H1 (cell line): ENCODE results near the gene NAT10. TPM values are rescaled to one million over a fixed set of nuclear protein-coding genes. Genes with fewer than 3 reads are reported as not detected.
A peak's percentile ranks its signal among the peaks of the same experiment; 100 is the strongest.

Source experiments
- CTCF ChIA-PET: fragments of 300-600 bp; sonication (Branson Sonifier 250); formaldehyde crosslinking; loops from one replicate; lab custom pipeline; 2021; ENCODE audit not compliant: partially characterized antibody; lab: Charles Lee
- POLR2A ChIA-PET: fragments of 300-600 bp; sonication (Branson Sonifier 250); formaldehyde crosslinking; loops from one replicate; lab custom pipeline; 2021; ENCODE audit warnings: inconsistent platforms; ENCODE audit not compliant: partially characterized antibody; lab: Charles Lee
- DNase-seq, 2 experiments: peaks; one replicate each; pipeline versions ENCODE4 v3.0.0 to v3.0.0-alpha.2; 2010 to 2022; ENCODE audit warnings: low spot score in 2 of 2, low read depth in 1 of 2, mixed read lengths in 1 of 2
- FAIRE-seq: peaks from 2 replicates; lab custom pipeline; 2011; peaks lifted over from hg19 to GRCh38; lab: Jason Lieb, UNC
- H2AFZ ChIP-seq: 2 replicates; pipeline ENCODE4 v1.8.1; 2012; ENCODE audit warnings: low read length, inconsistent platforms
- H2AK5ac ChIP-seq: 2 replicates; pipeline ENCODE4 v1.6.1; 2013; ENCODE audit warnings: low read depth, low read length
- H2BK120ac ChIP-seq: replicated peaks from 2 replicates; pipeline ENCODE3; 2013; ENCODE audit warnings: low read depth, low read length, inconsistent platforms
- H2BK12ac ChIP-seq: 2 replicates; pipeline ENCODE4 v1.6.1; 2013; ENCODE audit warnings: low read depth, low read length
- H2BK15ac ChIP-seq: 2 replicates; pipeline ENCODE4 v1.6.1; 2013; ENCODE audit warnings: low read length
- H2BK20ac ChIP-seq: 2 replicates; pipeline ENCODE4 v1.6.1; 2013; ENCODE audit warnings: low read length
- H2BK5ac ChIP-seq: 2 replicates; pipeline ENCODE4 v1.6.1; 2013; ENCODE audit warnings: low read depth, low read length
- H3K14ac ChIP-seq: 2 replicates; pipeline ENCODE4 v1.6.1; 2013; ENCODE audit warnings: inconsistent platforms; ENCODE audit not compliant: insufficient read length
- H3K18ac ChIP-seq: 2 replicates; pipeline ENCODE4 v1.6.1; 2013; ENCODE audit warnings: low read length; ENCODE audit errors: extremely low read depth
- H3K23ac ChIP-seq: 2 replicates; pipeline ENCODE4 v1.6.1; 2013; ENCODE audit warnings: inconsistent platforms; ENCODE audit not compliant: insufficient read length
- H3K23me2 ChIP-seq: 2 replicates; pipeline ENCODE4 v1.6.1; 2013; ENCODE audit warnings: low read depth, low read length
- H3K27ac ChIP-seq: 2 replicates; pipeline ENCODE4 v1.6.1; 2011; ENCODE audit warnings: low read depth, low read length, inconsistent platforms
- H3K27me3 ChIP-seq, 4 experiments: replicated peaks in 1 of 4; 1 replicate in 1 of 4; 2 replicates in 3 of 4; pipeline versions ENCODE4 v1.6.1 to v1.8.1; 2011 to 2013; ENCODE audit warnings: low read length in 3 of 4, mild to moderate bottlenecking in 3 of 4, inconsistent platforms in 2 of 4, mixed read lengths in 2 of 4, moderate library complexity in 1 of 4; ENCODE audit not compliant: control insufficient read depth in 3 of 4, insufficient read depth in 3 of 4; ENCODE audit errors: extremely low read depth in 1 of 4
- H3K36me3 ChIP-seq, 4 experiments: 2 replicates each; pipeline versions ENCODE4 v1.6.1 to v1.8.1; 2011 to 2013; ENCODE audit warnings: mild to moderate bottlenecking in 4 of 4, low read length in 3 of 4, moderate library complexity in 2 of 4, control low read depth in 1 of 4, inconsistent platforms in 1 of 4; ENCODE audit not compliant: insufficient read depth in 4 of 4, control insufficient read depth in 2 of 4
- H3K4ac ChIP-seq: replicated peaks from 2 replicates; pipeline ENCODE3; 2013; ENCODE audit warnings: low read length, low read depth, mixed read lengths, inconsistent platforms; ENCODE audit not compliant: insufficient read length
- H3K4me1 ChIP-seq, 4 experiments: replicated peaks in 1 of 4; 1 replicate in 1 of 4; 2 replicates in 3 of 4; pipeline versions ENCODE4 v1.6.1 to v1.8.1; 2011 to 2013; ENCODE audit warnings: low read length in 3 of 4, inconsistent platforms in 2 of 4, mixed read lengths in 1 of 4; ENCODE audit not compliant: insufficient read depth in 4 of 4, control insufficient read depth in 3 of 4
- H3K4me2 ChIP-seq, 2 experiments: 2 replicates each; pipeline versions ENCODE4 v1.6.1 to v1.8.1; 2011 to 2013; ENCODE audit warnings: low read depth in 2 of 2, low read length in 2 of 2, control low read depth in 1 of 2, inconsistent platforms in 1 of 2, mild to moderate bottlenecking in 1 of 2; ENCODE audit not compliant: insufficient read depth in 1 of 2
- H3K4me3 ChIP-seq, 4 experiments: fragments of 200-600, 300-600 bp in 1 of 4; sonication (generic), shearing (Covaris generic), sonication (Bioruptor Twin) in 1 of 4; 2 replicates each; pipeline versions ENCODE4 v1.5.1 to v1.8.1; 2011 to 2016; ENCODE audit warnings: low read length in 4 of 4, low read depth in 3 of 4, control low read depth in 2 of 4, inconsistent platforms in 2 of 4, mild to moderate bottlenecking in 2 of 4, mixed read lengths in 1 of 4, moderate library complexity in 1 of 4; ENCODE audit not compliant: insufficient read depth in 2 of 4; ENCODE audit errors: extremely low read depth in 1 of 4
- H3K56ac ChIP-seq: replicated peaks from 2 replicates; pipeline ENCODE3; 2013; ENCODE audit warnings: low read depth, mild to moderate bottlenecking, mixed read lengths, low read length, inconsistent platforms; ENCODE audit not compliant: insufficient read length
- H3K79me1 ChIP-seq: 2 replicates; pipeline ENCODE4 v1.6.1; 2013; ENCODE audit warnings: low read depth, low read length, control low read depth
- H3K79me2 ChIP-seq, 2 experiments: 2 replicates each; pipeline versions ENCODE4 v1.6.1 to v1.8.1; 2012 to 2013; ENCODE audit warnings: low read length in 2 of 2, mild to moderate bottlenecking in 2 of 2, inconsistent platforms in 1 of 2; ENCODE audit not compliant: insufficient read depth in 2 of 2, control insufficient read depth in 1 of 2
- H3K9ac ChIP-seq, 4 experiments: replicated peaks in 1 of 4; 1 replicate in 1 of 4; 2 replicates in 3 of 4; pipeline versions ENCODE4 v1.6.1 to v1.8.1; 2011 to 2013; ENCODE audit warnings: low read depth in 3 of 4, low read length in 3 of 4, control low read depth in 2 of 4, mild to moderate bottlenecking in 2 of 4, moderate library complexity in 2 of 4, inconsistent platforms in 1 of 4; ENCODE audit errors: extremely low read depth in 1 of 4
- H3K9me3 ChIP-seq, 2 experiments: 2 replicates each; pipeline versions ENCODE4 v1.6.1 to v1.8.1; 2012 to 2013; ENCODE audit warnings: mild to moderate bottlenecking in 2 of 2, moderate library complexity in 2 of 2, control low read depth in 1 of 2, inconsistent platforms in 1 of 2, low read depth in 1 of 2, low read length in 1 of 2, mixed read lengths in 1 of 2; ENCODE audit not compliant: insufficient read depth in 2 of 2
- H4K20me1 ChIP-seq, 2 experiments: replicated peaks in 1 of 2; 2 replicates each; pipeline versions ENCODE3 to v1.8.1; 2011 to 2013; ENCODE audit warnings: inconsistent platforms in 2 of 2, low read length in 2 of 2, mild to moderate bottlenecking in 1 of 2; ENCODE audit not compliant: insufficient read depth in 2 of 2, control insufficient read depth in 1 of 2
- H4K5ac ChIP-seq: 2 replicates; pipeline ENCODE4 v1.6.1; 2013; ENCODE audit warnings: low read length, low read depth, mixed read lengths, inconsistent platforms; ENCODE audit not compliant: insufficient read length
- H4K8ac ChIP-seq: 2 replicates; pipeline ENCODE4 v1.8.0; 2013; ENCODE audit warnings: mild to moderate bottlenecking, moderate library complexity, low read length, inconsistent platforms; ENCODE audit not compliant: insufficient read depth; ENCODE audit errors: extremely low read depth
- H4K91ac ChIP-seq: replicated peaks from 2 replicates; pipeline ENCODE3; 2013; ENCODE audit warnings: low read length, mixed read lengths, inconsistent platforms; ENCODE audit not compliant: insufficient read length
- CTBP2 ChIP-seq: IDR thresholded peaks from 2 replicates; pipeline ENCODE4 v1.7.0; 2011; ENCODE audit warnings: borderline replicate concordance, mild to moderate bottlenecking, moderate library complexity, mixed read lengths, low read length; ENCODE audit not compliant: insufficient read depth, insufficient read length
- POU5F1 ChIP-seq: IDR thresholded peaks from 2 replicates; pipeline ENCODE4 v1.6.1; 2011; ENCODE audit warnings: low read depth, mild to moderate bottlenecking, low read length, moderate library complexity
- WGBS, 2 experiments: shearing (Covaris generic) in 1 of 2; methylation state at CpG; one replicate each; pipeline versions ENCODE4 v1.1.6 to v1.1.7; 2013 to 2015; ENCODE audit warnings: low lambda C conversion rate in 2 of 2, mixed read lengths in 2 of 2, inconsistent platforms in 1 of 2, low coverage in 1 of 2, missing lambda C conversion rate in 1 of 2; ENCODE audit not compliant: insufficient replicate concordance in 2 of 2, insufficient coverage in 1 of 2, insufficient read length in 1 of 2; ENCODE audit errors: extremely low coverage in 1 of 2, missing lambda C conversion rate in 1 of 2; 5-methylcytosine and 5-hydroxymethylcytosine counted together
- polyA plus RNA-seq, 7 experiments: library from polyadenylated mRNA; depleted of rRNA in 3 of 7; stranded (reverse) in 5 of 7; unstranded in 2 of 7; fragments of >200 nt in 5 of 7; fragments of 200-250 nt in 2 of 7; gene quantifications; 1 replicate in 5 of 7; 2 replicates in 1 of 7; 4 replicates in 1 of 7; pipeline versions ENCODE4 v1.2.1 to v1.2.3, GENCODE V29; 2011 to 2013; ENCODE audit warnings: missing spikeins in 2 of 7, mixed read lengths in 2 of 7
- total RNA-seq: library from RNA; stranded (reverse); fragmentation: NEBNext Ultra II Directional; extraction: Animal tissue kit (Norgen Biotek cat#: 25700); gene quantifications from 2 replicates; pipeline ENCODE4 v1.2.1, GENCODE V29; 2021

The NAT10 gene
- total and polyA plus RNA-seq, 2 of the 8 experiments (the other 6 are each of a cell fraction or from before 2014, with no cell fraction given) = 66.3 to 89.6 TPM

GRCh38 chr11:34185926-34186841, 80.8 kb downstream of the NAT10 start:
- H3K79me2 ChIP-seq = no peaks in the 10 kb centered on the region
- H2BK5ac ChIP-seq = peak overlapping the region; percentile 79; the same call in 1 of the 2 replicates
- H3K27me3 ChIP-seq = no peaks in the 10 kb centered on the region
- peak overlapping the region; percentile 21 for H3K56ac ChIP-seq
- peaks cover 17 to 32% (median 21%) of the 10 kb centered on the region in 4 experiments for H3K4me1 ChIP-seq
- FAIRE-seq (no peak), DNase-seq (peak in 1 of 2 experiments; percentile 64)
- peak overlapping the region; percentile 35 to 41 for H3K4me2 ChIP-seq
- H3K27ac ChIP-seq = peak overlapping the region; percentile 20; the same call in 1 of the 2 replicates
- ChIA-PET POLR2A (interaction anchor here (0.7 to 1.0 kb wide), 4 partner anchors 28 to 48 kb away, joined by 3 read pairs; no protein-coding TSS in a partner anchor), CTCF (interaction anchor here (0.6 to 7.7 kb wide), 14 partner anchors 8 to 272 kb away, joined by 3 to 92 read pairs (median 4); partner anchors contain the start of gene ABTB2)
- no peak overlapping the region for H3K23ac ChIP-seq
- no peaks in the 10 kb centered on the region for H3K9me3 ChIP-seq
- no peak overlapping the region for H4K5ac ChIP-seq
- H3K79me1 ChIP-seq = no peaks in the 10 kb centered on the region
- H2BK12ac ChIP-seq = 0 out of 2 replicates have a peak overlapping the region, but pooled peaks have one; percentile 22
- no peak overlapping the region; the same call in 1 of the 2 replicates for H2AK5ac ChIP-seq
- no peaks in the 10 kb centered on the region for H3K23me2 ChIP-seq
- peak overlapping the region; percentile 81; the same call in 1 of the 2 replicates for H2BK15ac ChIP-seq
- peak overlapping the region; percentile 18 for H4K91ac ChIP-seq
- H2BK20ac ChIP-seq = no peak overlapping the region
- peak overlapping the region in 2 of 4 experiments; percentile 7 to 13; a peak in 3 of 8 replicates for H3K4me3 ChIP-seq
- peak overlapping the region; percentile 67; the same call in 1 of the 2 replicates for H3K18ac ChIP-seq
- H3K9ac ChIP-seq = no peak overlapping the region; a peak in 1 of 7 replicates
- no peak overlapping the region for H2AFZ ChIP-seq
- no peak overlapping the region for H3K14ac ChIP-seq
- peak overlapping the region; percentile 19; the same call in 1 of the 2 replicates for H4K8ac ChIP-seq
- H2BK120ac ChIP-seq = no peak overlapping the region
- H4K20me1 ChIP-seq = no peaks in the 10 kb centered on the region
- H3K36me3 ChIP-seq = no peaks in the 10 kb centered on the region; a peak in 2 of 8 replicates
- H3K4ac ChIP-seq = no peak overlapping the region
- 35% methylated on average over 22 of the region's 22 CpGs; no CpG with 5 or more reads in 1 of the 2 experiments for WGBS, 2 experiments
- peak; percentile 74 for TF ChIP-seq CTBP2
- no peak for TF ChIP-seq POU5F1
